IPS-18a (cell line): ENCODE measurements around the gene MAGEF1.
A peak's percentile ranks its signal among the peaks of the same experiment; 100 is the strongest.

Source experiments
- H3K27ac ChIP-seq: one replicate; pipeline ENCODE4 v1.5.1; 2013; ENCODE audit warnings: low read length
- H3K27me3 ChIP-seq: one replicate; pipeline ENCODE4 v1.6.1; 2013; ENCODE audit warnings: mild to moderate bottlenecking, low read length; ENCODE audit not compliant: control insufficient read depth, insufficient read depth
- H3K36me3 ChIP-seq: one replicate; pipeline ENCODE4 v1.6.1; 2013; ENCODE audit warnings: low read depth, low read length; ENCODE audit not compliant: control insufficient read depth
- H3K4me1 ChIP-seq: one replicate; pipeline ENCODE4 v1.6.1; 2013; ENCODE audit warnings: low read depth, low read length; ENCODE audit not compliant: control insufficient read depth
- H3K4me3 ChIP-seq: one replicate; pipeline ENCODE4 v1.5.1; 2013; ENCODE audit warnings: low read length
- H3K9ac ChIP-seq: one replicate; pipeline ENCODE4 v1.6.1; 2013; ENCODE audit warnings: mild to moderate bottlenecking, low read length, moderate library complexity
- H3K9me3 ChIP-seq: one replicate; pipeline ENCODE4 v1.6.1; 2013; ENCODE audit warnings: low read depth, low read length; ENCODE audit not compliant: control insufficient read depth

Gene MAGEF1

GRCh38 chr3:184682671-184683070 is 29.2 kb downstream of the MAGEF1 start:
- H3K36me3 ChIP-seq = no peaks in the 10 kb centered on the region
- peaks cover 22% of the 10 kb centered on the region for H3K4me1 ChIP-seq
- no peak overlapping the region for H3K9ac ChIP-seq
- peaks cover 8% of the 10 kb centered on the region for H3K27me3 ChIP-seq
- H3K9me3 ChIP-seq = no peaks in the 10 kb centered on the region
- no peak overlapping the region for H3K4me3 ChIP-seq
- no peak overlapping the region for H3K27ac ChIP-seq

DNA sequence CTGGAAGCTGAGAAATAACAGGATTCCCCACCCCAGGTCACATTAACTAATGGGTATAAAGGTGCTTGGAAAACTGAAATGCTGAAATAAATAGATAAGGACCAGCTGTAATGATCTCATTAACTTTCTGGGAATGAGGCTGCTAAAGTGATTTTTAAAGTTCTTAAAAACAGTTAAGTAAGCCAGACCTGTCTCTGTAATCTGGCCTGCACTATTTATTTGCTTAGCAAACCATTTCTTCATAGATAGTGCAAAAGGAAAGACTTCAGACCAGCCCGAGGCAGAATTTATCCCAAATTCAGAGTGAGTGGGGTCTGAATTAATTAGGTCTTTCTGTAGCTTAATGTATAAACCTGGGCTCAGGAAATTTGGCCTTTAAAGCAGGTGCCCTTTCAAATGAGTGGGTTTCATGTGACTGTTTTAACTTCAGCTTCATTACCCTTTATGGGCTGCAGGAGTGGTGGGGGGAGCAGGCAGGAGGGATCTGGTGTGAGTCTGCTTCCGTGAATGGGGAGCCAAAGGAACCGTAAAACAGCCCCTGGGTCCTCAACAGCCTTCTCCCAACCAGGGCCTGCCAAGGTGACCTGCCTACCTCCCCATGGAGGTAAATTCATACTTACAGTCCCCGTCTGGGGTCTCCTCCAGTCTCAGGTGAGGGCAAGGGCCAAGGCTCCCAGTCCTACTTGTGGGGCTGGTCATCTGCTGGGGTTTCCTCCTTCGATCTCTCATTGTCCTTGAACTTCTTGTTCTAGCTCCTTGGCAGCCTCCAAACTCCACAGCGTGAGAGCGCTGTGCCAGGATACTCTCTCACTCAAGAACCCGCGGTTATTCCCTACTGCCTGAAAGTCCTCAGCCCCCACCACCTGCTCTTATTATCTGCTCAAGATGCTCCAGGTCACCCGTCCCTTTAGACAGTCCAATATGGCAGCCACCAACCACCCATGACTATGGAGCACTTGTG is 31.2 kb downstream of the MAGEF1 start:
- Histone ChIP-seq H3K4me3 (no peak overlapping the region), H3K9ac (no peak overlapping the region), H3K27me3 (peaks cover 8% of the 10 kb centered on the region), H3K27ac (no peak overlapping the region), H3K36me3 (no peaks in the 10 kb centered on the region), H3K9me3 (no peaks in the 10 kb centered on the region), H3K4me1 (peaks cover 16% of the 10 kb centered on the region)

DNA sequence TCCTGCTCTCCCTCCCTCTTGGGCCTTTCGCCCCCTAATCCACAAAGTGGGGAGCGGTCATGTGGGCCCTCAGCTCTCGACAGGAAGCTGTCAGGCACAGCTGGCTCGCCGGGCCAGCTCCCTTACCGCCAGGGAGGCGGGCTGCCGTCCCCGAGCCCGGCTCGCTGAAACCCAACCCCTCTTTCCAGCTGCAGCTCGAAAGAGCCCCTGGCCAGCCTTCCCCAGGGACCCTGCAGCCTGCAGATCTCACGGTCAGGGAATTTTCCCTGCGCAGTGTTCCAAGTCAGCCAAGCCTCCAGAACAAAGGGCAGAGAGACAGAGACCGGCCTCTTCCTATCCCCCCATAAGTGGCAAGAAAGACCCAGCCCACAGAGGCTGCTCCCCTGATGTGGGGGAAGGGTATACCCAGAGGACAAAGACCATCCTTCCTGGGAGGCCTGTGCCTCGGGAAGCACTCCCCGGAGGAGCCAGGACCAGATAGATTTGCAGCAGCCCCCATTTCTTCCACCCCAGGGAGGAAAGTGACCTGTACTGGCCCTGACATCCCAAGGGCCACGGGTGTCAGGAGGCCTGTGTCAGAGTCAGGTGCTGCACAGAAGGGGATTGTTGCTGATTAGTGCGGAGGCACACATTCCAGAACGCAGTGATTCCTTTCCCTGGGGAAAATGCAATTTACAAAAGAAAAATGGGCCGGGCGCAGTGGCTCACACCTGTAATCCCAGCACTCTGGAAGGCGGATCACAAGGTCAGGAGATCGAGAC is 32.6 kb downstream of the MAGEF1 start:
- peak overlapping the region; percentile 41 for H3K9ac ChIP-seq
- peak overlapping the region; percentile 43 for H3K4me3 ChIP-seq
- peaks cover 8% of the 10 kb centered on the region for H3K27me3 ChIP-seq
- no peaks in the 10 kb centered on the region for H3K36me3 ChIP-seq
- no peak overlapping the region for H3K27ac ChIP-seq
- H3K9me3 ChIP-seq = no peaks in the 10 kb centered on the region
- H3K4me1 ChIP-seq = peaks cover 10% of the 10 kb centered on the region

DNA sequence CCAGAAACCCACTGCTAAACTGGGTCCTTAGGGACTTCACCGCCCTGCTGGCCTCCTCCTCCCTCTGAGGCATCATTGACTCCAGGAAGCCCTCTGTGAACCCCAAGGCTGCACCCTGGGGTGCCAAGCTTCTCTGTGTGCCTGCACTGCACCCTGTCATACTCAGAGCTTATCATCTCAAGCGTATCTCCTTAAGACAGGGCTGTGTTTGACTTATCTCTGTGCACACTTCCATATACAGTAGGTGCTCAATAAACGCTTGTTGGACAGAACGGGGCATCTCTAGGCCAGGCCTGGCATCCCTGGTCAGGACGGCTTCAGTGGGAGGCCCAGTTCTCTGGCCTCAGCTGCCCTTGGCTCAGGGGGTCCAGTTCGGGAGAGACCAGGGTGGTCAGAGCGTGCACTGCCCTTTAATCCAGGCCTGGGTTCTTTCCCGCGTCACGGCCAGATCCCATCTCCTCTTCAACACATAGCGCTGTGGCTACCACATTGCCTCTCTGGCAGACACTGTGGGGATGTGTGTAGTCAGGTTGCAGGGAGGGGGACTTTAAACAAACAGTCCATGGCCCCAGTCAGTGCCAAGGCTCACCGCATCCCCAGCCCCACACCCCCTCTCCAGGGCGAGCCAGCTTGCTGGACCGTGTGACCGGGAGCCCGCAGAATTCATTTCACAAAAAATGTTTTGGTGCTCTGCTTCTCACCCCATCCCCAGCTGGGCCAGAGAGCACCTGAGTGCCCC is 33.4 kb downstream of the MAGEF1 start:
- peaks cover 10% of the 10 kb centered on the region for H3K4me1 ChIP-seq
- no peak overlapping the region for H3K27ac ChIP-seq
- H3K4me3 ChIP-seq = peak overlapping the region; percentile 43
- H3K27me3 ChIP-seq = peaks cover 8% of the 10 kb centered on the region
- peak overlapping the region; percentile 41 for H3K9ac ChIP-seq
- H3K9me3 ChIP-seq = no peaks in the 10 kb centered on the region
- no peaks in the 10 kb centered on the region for H3K36me3 ChIP-seq

DNA sequence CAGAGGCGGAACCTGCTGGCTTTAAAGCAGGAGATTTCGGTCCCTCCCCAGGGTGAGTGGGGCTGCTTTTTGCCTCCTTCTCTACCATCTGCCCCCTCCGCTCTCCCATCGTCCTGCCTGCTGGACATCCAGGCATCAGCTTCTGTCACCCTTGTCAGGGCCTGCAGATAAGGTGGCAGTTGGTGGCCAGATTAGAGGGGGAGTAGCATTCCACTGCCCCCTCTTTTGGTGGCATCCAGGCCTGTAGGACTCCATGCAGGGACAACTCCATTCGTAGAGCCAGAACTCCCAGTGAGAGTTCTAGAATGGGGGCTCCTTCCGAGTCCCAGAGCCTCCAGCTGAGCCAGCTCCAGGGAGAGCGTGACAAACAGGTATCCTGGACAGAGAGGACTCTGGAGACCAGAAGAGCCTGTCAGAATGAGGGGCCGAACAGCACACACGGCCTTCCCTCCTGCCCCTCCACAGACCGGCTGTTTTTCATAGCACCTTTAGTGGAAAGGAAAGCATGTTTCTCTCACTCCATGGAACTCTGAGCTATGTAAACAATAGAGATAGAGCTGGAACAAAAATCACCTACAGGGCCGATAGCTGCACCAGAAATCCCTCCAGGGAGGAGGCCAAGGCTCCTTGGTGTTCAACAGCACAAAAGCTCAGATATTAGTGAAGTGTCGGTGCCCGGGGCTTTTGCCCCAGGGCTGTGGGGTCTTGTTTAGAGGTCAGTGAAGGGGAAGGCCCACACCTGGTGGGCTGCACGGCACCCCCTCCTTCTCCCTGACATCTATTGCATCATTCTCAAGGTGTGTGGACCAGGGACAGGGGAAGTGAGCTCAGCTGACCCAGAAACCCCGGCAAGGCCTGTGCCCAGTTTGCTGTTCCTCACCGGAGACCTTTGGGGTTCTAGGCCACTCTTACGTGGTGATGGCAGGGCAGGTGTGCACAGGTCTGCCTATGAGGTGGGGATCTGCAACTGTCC is 34.2 kb downstream of the MAGEF1 start:
- no peak overlapping the region for H3K4me3 ChIP-seq
- no peak overlapping the region for H3K27ac ChIP-seq
- H3K9me3 ChIP-seq = no peaks in the 10 kb centered on the region
- no peak overlapping the region for H3K9ac ChIP-seq
- H3K36me3 ChIP-seq = no peaks in the 10 kb centered on the region
- peaks cover 8% of the 10 kb centered on the region for H3K27me3 ChIP-seq
- peaks cover 10% of the 10 kb centered on the region for H3K4me1 ChIP-seq

DNA sequence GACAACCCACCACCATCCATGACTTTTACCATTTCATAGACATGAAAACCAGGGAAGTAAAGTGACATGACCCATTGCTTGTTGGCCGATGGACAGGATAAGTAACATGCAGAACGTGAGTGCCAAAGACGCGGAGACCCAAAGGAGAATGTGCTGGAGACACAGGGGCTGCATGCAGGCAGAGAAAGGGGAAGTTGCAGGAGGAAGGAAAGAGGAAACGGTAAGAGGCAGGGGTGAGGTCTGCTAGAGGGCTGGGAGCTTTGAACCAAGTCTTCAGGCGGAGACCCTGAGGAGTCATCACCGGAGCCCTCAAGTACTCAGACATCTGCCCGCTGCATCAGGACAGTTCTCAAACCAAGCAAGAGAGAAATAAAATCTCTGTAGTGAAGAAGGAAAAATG is 34.9 kb downstream of the MAGEF1 start:
- Histone ChIP-seq H3K27me3 (peaks cover 8% of the 10 kb centered on the region), H3K36me3 (no peaks in the 10 kb centered on the region), H3K4me3 (no peak overlapping the region), H3K27ac (no peak overlapping the region), H3K9me3 (no peaks in the 10 kb centered on the region), H3K9ac (no peak overlapping the region), H3K4me1 (peaks cover 10% of the 10 kb centered on the region)

GRCh38 chr3:184674626-184675025 is 37.2 kb downstream of the MAGEF1 start:
- H3K4me1 ChIP-seq = peaks cover 10% of the 10 kb centered on the region
- no peaks in the 10 kb centered on the region for H3K9me3 ChIP-seq
- no peak overlapping the region for H3K27ac ChIP-seq
- no peak overlapping the region for H3K9ac ChIP-seq
- H3K4me3 ChIP-seq = no peak overlapping the region
- H3K36me3 ChIP-seq = no peaks in the 10 kb centered on the region
- H3K27me3 ChIP-seq = peaks cover 8% of the 10 kb centered on the region

GRCh38 chr3:184672977-184673870 is 38.6 kb downstream of the MAGEF1 start:
- Histone ChIP-seq H3K36me3 (no peaks in the 10 kb centered on the region), H3K27me3 (no peaks in the 10 kb centered on the region), H3K4me1 (no peaks in the 10 kb centered on the region), H3K9ac (no peak overlapping the region), H3K4me3 (no peak overlapping the region), H3K27ac (no peak overlapping the region), H3K9me3 (no peaks in the 10 kb centered on the region)

DNA sequence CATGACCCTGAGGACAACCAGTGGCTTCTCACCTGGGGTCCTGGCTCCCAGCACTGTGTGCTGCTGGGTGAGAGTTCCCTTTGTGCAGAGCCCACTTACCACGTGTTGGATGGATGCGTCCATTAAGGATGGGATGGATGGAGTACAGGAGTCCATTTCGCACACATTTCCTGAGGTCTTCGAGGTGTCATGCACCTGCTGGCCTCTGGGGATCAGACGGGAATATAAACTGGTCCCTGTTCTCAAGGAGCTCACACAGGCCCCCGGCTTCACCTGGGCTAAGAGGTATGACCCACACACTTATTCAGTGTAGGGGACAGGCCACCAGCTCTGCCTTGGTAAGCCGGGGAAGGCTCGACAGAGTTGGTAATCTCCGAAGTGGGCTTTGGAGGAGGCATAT is 39.5 kb downstream of the MAGEF1 start:
- Histone ChIP-seq H3K9ac (no peak overlapping the region), H3K36me3 (no peaks in the 10 kb centered on the region), H3K9me3 (no peaks in the 10 kb centered on the region), H3K27ac (no peak overlapping the region), H3K4me3 (no peak overlapping the region), H3K4me1 (no peaks in the 10 kb centered on the region), H3K27me3 (no peaks in the 10 kb centered on the region)

DNA sequence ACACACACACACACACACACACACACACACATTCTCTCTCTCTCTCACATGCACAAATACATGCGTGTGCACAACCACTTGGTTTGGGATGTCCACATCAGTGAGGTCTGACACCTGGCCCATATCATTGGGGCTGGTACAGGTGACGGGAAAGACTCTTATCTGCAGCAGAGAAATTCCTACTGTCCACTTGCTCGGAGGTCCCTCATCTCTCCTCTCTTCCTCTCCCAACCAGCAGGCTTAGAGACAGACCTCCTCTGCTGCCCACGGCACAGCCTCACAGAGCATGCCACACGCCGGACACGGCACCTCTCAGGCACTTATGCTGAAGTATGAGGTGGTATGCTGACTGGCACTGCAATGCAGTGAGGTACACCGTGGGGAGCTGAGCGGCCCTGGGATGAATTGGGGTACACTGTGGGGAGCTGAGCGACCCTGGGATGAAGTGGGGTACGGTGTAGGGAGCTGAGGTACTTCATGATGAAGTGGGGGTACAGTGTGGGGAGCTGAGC is 41.7 kb downstream of the MAGEF1 start:
- Histone ChIP-seq H3K36me3 (no peaks in the 10 kb centered on the region), H3K4me1 (peaks cover 3% of the 10 kb centered on the region)

More for the DNA sequence above, 41.7 kb downstream of the MAGEF1 start:
- Histone ChIP-seq H3K9ac (no peak overlapping the region), H3K27ac (no peak overlapping the region), H3K27me3 (no peaks in the 10 kb centered on the region), H3K4me3 (no peak overlapping the region), H3K9me3 (no peaks in the 10 kb centered on the region)
